Stimulated activated CD8-positive, alpha-beta memory T cell treated with anti-CD3 and anti-CD28 coated beads, Interleukin-12 subunit alpha, Interleukin-12 subunit beta, amount 100 ng/mL, for 1 hour (primary cell): ENCODE data around the gene ZNRF3.
"Not testable (repeated sequence)": the region's sequence is repeated elsewhere in the genome, so short reads cannot be mapped to it uniquely, and the experiment has no call there.

Source experiments
- DNase-seq: peaks from one replicate; pipeline ENCODE4 v3.0.0-alpha.2; 2020; ENCODE audit warnings: low read depth

The ZNRF3 gene

DNA sequence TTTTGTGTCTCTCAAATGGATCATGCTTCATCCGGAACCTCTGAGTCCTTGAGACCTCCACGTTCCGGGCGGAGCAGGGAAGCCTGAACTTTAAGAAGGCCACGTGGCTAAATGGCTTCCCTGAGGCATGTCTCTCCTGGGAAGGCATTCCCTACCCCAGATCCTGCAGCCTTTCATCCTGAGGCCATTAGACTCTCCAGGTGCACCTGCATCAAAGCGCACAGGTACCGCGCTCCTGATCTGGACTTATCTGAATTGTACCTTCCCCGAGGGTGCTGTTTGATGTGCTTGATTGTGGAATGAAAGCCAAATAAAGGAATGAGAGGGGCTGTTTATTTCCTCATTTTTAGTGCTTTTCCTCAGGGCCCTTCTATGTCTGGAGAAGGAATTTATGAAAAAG, 155.8 kb downstream of the ZNRF3 start:
- no peak for DNase-seq

DNA sequence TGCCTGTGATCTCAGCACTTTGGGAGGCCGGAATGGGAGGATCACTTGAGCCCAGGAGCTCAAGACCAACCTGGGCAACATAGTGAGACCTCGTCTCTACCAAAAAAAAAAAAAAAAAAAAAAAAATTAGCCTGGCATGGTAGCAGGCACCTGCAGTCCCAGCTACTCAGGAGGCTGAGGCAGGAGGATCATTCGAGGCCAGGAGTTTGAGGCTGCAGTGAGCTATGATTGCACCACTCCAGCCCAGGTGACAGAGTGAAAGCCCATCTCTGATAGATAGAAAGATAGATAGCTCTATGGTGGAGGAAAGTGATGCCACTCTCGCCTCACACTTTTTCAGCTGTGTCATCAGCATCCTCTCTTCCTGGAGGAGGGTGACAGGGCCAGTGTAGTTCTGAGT, 156.3 kb downstream of the ZNRF3 start:
- not testable (repeated sequence) for DNase-seq

DNA sequence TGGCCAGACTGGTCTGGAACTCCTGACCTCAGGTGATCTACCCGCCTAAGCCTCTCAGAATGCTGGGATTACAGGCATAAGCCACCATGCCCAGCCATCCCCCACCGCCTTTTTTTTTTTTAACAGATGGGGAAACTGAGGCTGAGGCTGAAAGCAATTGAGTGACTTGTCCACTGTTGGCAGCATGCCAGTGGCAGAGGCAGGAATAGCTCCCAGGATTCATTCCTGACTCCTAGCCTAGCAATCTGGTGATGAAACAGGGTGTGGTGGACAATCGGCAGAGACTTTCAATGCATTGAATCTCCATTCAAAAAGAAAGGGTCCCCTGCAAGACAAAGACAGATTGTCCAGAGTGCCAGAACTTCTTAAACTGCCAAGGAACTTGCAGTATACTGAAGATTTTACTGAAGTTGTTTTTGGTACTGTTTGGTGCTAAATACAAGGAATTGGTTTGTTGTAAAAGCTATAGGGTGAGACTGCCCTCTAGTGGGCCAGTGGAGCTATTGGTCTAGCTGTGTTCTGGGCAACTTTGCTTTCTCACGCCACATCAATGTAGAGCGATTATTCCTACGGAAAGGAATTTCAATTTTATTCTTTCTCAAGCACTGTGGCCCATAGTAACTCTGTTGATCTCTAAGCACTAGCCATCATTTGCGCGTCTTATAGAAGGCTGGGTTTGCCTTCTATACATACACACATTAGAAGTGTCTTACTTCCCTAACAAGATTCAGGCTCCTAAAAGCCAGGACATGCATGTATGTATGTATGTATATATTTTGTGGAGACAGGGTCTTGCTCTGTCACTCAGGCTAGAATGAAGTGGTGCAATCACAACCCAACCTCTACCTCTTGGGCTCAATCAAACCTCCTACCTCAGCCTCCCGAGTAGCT, 157.3 kb downstream of the ZNRF3 start:
- peak; percentile 45 for DNase-seq

DNA sequence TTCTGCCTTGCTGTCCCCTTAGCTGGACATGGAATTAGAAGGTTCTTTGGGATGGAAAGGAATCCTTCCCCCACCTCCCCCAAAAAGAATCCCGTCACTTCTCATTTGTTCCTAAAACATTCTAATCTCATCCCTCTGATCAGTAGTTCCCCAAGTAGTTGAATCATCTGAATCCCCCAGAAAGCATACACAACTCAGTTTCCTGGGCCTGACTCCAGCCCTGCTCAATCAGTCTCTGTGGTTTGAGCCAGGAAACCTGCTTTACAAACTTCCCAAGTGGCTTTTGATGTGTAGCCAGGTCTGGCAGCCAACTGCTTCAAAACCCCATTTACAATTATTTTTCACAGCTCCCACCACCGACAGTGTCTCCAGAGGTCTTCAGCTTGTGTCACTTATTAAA, 158.0 kb downstream of the ZNRF3 start:
- DNase-seq = no peak

DNA sequence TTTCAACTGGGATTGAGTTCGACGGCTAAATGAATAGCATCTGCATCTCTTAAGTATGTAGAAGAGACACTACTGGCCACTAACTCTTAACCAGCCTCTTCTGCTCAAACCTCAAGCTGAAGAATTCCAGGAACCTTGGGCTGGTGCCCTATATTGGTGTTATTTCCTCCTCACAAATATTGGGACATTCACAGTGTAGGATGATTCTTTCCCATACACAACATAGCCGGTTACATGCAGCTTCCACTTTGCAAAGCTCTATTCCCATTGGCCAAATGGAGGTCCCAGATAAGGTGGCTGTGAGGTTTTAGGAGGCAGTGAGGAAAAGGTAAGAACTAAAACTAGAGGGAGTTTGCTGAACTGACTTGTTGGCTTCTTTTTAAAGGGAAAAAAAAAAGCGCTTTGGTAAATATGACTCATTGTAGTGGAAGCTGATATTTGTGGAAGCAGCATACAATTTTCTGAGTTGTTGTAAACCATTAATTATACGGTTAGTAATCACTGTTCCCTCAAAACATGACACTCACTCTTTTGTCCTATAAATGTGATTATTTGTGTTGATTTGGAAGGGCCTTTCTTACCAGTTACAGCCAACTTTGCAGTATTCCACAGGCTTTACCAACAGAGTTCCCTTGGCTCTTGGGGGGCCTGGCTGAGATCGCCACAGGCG, 160.7 kb downstream of the ZNRF3 start:
- no peak for DNase-seq

DNA sequence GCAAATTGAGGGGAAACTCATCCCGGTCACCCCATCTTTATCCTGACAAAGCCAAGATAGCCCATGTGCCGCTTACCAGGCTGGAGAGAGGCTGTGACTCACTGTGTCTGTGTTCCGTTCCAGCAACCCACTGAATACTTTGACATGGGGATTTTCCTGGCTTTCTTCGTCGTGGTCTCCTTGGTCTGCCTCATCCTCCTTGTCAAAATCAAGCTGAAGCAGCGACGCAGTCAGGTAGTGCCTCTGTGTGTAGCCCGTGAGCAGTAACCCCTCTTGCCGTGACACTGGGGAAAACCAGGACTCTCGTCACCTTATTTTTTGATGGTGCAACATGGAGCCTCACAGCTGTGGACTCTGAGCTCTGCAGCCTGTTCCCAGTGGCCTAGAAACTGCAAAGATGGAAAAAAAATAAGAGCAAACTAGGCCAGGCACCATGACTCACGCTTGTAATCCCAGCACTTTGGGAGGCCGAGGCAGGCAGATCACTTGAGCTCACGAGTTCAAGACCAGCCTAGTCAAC, 161.3 kb downstream of the ZNRF3 start:
- no peak for DNase-seq

DNA sequence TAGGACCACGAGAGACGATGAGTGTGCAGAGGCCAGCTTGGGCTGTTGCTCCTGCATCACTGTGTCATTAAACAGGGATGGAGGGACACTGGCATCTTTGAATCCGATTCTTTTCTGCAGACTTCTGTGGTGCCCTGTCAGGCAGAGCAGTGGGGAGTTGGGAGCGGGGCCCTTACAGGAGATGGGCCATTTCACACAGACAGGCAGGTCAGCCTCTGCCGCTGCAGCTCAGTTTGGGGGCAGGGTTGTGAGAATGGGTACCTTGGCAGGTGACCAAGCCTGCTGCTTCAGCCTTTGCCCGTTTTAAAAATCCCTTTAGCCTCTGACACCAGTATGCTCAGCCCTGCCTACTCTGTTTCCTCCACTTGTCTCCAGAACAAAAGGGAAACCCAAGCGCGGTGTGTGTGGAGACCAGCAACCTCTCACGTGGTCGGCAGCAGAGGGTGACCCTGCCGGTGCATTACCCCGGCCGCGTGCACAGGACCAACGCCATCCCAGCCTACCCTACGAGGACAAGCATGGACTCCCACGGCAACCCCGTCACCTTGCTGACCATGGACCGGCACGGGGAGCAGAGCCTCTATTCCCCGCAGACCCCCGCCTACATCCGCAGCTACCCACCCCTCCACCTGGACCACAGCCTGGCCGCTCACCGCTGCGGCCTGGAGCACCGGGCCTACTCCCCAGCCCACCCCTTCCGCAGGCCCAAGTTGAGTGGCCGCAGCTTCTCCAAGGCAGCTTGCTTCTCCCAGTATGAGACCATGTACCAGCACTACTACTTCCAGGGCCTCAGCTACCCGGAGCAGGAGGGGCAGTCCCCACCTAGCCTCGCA, 165.7 kb downstream of the ZNRF3 start:
- DNase-seq = no peak

DNA sequence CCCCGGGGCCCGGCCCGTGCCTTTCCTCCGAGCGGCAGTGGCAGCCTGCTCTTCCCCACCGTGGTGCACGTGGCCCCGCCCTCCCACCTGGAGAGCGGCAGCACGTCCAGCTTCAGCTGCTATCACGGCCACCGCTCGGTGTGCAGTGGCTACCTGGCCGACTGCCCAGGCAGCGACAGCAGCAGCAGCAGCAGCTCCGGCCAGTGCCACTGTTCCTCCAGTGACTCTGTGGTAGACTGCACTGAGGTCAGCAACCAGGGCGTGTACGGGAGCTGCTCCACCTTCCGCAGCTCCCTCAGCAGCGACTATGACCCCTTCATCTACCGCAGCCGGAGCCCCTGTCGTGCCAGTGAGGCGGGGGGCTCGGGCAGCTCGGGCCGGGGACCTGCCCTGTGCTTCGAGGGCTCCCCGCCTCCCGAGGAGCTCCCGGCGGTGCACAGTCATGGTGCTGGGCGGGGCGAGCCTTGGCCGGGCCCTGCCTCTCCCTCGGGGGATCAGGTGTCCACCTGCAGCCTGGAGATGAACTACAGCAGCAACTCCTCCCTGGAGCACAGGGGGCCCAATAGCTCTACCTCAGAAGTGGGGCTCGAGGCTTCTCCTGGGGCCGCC, 166.4 kb downstream of the ZNRF3 start:
- no peak for DNase-seq

DNA sequence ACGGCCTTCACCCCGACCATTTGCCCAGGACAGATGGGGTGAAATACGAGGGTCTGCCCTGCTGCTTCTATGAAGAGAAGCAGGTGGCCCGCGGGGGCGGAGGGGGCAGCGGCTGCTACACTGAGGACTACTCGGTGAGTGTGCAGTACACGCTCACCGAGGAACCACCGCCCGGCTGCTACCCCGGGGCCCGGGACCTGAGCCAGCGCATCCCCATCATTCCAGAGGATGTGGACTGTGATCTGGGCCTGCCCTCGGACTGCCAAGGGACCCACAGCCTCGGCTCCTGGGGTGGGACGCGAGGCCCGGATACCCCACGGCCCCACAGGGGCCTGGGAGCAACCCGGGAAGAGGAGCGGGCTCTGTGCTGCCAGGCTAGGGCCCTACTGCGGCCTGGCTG, 167.1 kb downstream of the ZNRF3 start:
- DNase-seq = no peak

DNA sequence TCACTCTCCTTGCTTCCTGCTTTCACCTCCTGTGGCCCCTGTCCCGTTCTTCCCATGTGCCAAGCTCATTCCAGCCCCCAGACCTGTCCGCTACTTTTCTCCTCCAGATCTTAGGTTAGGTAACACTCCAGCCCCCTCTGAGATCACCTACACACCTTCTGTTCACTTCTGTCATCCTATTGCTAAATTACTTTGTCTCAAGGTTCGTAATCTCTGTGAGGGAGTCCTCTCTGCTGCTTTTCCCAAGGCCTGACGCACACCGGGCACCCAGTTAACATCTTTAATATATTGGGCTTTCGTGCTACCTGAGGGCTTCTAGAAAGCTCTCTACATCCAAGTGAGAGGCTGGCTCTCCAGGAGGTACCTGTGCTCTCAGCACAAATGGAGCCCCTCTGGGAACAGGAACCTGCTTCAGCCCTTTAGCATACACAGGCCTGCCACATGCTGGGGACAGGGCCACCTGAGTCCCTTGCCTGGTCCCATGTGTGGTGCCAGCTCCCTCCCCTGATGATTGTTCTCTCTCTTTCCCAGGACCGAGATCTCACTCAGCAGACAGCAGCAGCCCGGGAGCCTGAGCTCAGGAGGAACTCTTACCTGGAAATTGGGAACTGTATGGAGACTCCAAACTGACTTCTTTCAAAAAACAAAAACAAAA, 169.8 kb downstream of the ZNRF3 start:
- DNase-seq = no peak

DNA sequence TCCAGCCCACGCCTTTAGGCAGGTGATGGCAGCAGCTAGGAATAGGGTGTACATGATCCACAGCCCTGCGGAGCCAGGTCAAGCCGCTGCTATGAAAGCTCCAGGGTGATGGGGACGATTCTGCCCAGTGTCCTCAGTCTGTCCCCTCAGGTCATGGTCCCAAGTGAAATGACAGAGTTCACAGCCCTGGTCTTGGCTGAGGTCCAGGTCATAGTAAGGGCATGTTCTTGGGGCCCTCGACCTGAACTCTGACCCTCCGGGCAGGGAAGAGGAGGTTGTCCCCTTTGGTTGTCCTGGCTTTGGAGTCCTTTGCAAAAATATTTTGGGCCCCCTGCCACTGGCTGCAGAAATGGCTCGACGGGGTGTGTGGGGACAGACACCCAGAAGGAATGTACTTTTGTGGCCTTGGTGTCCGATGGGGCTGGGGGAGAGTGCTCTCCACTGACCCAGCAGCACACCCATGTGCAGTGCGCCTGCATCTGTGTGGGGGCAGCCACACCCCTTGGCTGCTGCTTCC, 170.9 kb downstream of the ZNRF3 start:
- DNase-seq = no peak

DNA sequence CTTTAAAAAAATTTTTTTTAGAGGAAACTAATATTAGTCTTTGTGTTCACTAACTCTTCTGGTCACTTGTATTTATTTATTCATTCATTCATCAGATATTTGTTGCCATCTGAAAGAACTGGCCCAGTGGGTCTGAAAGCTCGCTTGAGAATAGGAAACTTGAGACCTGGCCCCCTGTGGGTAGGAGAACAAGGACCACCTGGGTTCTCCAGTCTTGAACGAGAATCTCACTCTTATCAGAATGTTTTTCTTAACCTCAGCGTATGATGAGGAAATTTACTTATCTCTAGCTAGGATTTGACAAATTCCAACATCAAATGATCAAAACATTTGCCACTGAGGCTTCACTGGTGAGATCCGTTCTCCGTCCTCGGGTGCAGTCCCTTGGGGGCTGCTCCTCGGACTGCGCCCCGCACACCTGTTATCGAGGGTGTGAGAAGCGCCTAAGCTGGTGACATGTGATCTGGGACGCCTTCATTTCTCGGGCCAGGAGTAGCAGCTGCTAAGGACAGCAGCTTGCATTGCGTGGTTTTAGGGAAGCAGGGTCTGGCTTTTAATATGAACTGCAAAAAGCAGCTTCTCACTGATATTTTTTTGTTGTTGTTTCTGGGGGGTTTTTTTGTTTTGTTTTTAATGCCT, 171.9 kb downstream of the ZNRF3 start:
- no peak for DNase-seq

DNA sequence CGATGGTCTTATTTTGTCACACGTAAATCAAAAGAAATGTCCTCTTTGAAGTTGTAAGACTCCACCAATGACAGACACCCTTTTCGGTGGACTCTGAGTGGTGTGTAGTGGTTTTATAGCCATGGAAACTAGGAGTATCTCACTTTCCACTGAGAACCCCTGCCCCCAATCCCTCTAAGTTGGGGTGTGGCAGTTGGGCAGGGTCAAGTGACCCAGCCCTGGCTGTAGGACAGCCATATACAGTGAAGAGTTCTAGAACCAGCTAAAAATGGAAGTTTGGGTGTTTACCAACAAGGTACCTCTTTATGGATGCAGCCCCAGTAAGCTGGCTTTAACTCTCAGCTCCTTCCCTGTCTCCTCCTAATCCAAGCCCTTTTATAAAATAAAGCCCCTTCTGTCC, 173.1 kb downstream of the ZNRF3 start:
- no peak for DNase-seq

DNA sequence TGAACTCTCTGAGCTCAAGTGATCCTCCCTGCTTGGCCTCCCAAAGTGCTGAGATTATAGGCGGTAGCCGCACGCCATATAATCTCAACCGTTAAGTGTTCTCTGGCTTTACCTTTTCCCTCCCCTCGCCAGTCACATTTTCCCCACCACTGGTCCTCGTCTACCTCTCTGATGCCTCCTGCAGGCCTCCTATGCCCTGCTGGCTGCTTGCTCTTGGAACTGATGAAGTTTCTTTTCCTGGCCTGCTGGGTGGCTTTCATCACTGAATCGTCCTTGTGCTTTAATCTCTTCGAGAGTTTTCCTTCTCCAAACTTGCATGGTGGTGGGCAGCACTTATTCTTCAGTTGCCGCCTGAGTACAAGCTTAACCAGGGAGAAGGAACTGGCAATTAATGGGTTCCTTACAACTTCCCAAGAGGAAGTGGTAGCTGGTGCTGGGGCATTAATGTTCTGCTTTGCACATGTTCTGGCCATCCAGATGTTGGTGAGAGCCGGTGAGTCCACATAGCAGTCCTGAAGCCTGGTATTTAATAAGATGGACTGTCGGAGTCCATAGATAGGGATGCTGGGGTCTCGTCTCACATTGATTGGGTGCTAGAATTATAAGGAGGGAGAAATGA, 177.0 kb downstream of the ZNRF3 start:
- DNase-seq = no peak

DNA sequence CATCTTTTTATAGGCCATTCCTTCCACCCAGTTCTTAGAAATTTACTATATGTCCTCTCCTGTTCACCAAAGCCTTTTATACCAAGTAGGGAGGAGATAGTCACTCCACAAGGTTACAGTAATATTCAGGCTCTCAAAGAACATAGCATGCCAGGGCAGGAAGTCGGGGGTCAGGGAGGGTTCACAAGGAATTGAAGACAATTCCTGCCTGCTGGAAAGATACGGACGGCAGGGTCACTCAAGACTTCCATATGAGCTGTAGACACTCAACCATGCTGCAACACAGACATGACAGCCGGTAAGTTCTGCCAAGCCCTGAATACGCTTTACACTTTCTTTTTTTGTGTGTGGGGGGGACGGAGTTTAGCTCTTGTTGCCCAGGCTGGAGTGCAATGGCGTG, 177.6 kb downstream of the ZNRF3 start:
- no peak for DNase-seq

DNA sequence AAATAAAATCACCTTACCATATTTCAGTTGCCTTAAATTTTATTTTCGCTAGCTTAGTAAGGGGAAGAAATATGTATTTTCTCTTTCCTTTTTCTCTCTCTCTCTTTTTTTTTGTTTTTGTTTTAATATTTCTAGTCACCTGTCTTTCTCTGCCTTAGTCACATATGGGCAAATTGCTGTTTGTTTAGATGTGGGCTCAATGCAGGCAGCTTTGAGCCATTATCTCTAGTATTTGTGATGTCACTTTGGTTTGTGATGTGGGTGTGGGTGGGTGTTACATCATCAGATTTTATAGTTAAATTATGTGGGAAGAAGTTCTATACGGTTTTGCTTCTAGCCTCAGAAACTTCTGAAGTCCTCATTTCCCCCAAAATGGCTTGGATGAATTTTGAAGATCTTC, 178.4 kb downstream of the ZNRF3 start, which contains the start of gene C22orf31:
TSS of gene C22orf31 (minus strand) at position 59 of the 400 bp plus-strand sequence. CDS start at position 20, 39 bp downstream.
- no peak for DNase-seq

DNA sequence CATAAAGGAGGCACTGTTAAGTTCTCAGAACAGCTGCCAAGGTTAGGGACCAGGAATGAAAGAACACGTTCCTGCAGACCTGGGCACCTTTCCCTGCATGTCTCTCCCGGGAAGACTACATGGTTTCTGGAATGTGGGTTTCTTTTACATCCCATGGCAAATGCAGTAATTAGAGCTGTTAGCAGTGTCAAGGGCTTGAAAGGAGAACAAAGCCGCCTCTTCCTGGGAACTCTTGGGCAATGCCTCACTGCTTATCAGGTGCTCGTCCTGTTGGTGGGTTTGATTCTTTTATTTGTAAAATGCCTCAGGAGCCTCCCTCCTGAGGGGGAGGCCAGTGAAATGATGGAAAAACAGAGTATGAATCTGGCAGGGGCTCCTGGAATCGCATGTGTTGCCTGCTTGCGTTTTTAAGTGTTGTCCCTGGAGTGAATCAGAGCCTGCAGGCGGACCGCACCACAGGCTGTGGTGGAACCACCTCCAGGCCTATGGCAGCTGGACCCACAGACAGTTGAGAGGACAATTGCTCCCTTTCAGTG, 179.0 kb downstream of the ZNRF3 start:
- no peak for DNase-seq

DNA sequence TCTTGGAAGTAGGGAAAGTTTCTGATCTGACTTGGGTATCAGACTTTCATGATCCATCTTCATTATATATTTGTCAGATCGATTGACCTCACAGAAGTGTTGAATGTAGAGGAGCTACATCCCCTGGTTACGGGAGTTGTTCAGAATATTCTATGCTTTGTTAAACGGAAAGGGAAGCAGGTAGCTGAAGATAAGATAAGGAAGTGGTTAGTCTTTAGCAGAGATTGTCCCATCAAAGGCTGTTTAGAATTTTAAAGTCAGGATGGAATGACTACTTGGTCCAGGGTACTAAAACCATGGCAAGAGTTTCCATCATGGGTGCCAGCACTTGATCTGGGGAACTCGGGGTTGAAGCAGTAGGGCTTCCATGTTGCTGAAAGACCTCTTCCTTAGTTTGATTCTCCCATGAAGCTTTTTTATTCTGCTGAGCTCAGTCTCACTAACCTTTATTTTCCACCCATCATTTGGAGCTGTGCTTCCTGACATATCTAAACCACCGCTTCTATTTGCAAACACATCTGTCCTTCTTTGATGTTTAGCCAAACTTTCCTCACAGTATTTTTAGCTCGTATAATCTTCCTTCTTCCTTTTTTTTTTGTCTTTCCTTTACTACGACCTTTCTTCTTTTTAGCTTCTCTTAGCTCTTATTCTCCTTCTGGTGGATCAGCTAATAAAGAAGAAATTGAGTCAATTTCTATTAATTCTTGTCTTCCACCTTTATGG, 182.3 kb downstream of the ZNRF3 start:
- no peak for DNase-seq

DNA sequence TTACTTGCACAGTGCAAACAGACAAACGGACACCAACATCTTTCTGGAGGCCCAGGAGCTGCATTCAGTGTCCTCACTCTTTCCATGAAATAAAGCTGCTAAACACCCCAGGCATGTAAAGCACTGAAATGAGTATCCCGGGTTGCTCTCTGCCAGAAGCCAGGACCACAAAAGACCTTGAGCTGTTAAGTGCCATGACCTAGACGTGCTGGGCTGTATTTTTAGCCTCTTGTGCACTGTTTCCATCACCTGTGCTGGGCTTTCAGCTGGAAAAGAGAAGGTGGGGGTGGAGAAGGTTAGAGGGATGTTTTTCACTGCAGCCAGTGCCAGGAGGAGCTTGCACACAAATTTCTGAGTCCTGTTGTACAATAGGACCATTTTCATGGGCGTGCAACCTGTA, 186.1 kb downstream of the ZNRF3 start:
- DNase-seq = no peak
